SK-N-SH treated with all-trans-retinoic acid at 6 μM for 48 hours (cell line): ENCODE data around the gene CPNE5.
"Not testable (repeated sequence)": the region's sequence is repeated elsewhere in the genome, so short reads cannot be mapped to it uniquely, and the experiment has no call there.

Experiments
- ATAC-seq: fragments of 200-7000 bp; cut with Tn5 transposase; 3 replicates; pipeline ENCODE4 v1.9.1; 2020; ENCODE audit warnings: mild to moderate bottlenecking, moderate library complexity
- ARNTL ChIP-seq: fragments of 450-650 bp; formaldehyde crosslinking; IDR thresholded peaks from 2 replicates; pipeline ENCODE4 v1.5.0; 2020; ENCODE audit warnings: low read depth, mild to moderate bottlenecking, moderate library complexity, borderline replicate concordance
- BACH2 ChIP-seq: fragments of 250-450 bp; sonication (Bioruptor Pico); IDR thresholded peaks from 2 replicates; pipeline ENCODE4 v1.9.0; 2021; ENCODE audit warnings: mild to moderate bottlenecking, borderline replicate concordance
- CSDC2 ChIP-seq: fragments of 250-450 bp; sonication (Bioruptor Pico); IDR thresholded peaks from 2 replicates; pipeline ENCODE4 v1.5.0; 2020; ENCODE audit warnings: mild to moderate bottlenecking, moderate library complexity
- ESRRG ChIP-seq: fragments of 250-450 bp; sonication (Bioruptor Pico); IDR thresholded peaks from 2 replicates; pipeline ENCODE4 v1.6.1; 2021; ENCODE audit warnings: mild to moderate bottlenecking
- ISL1 ChIP-seq: fragments of 250-450 bp; sonication (Bioruptor Pico); IDR thresholded peaks from 2 replicates; pipeline ENCODE4 v2.1.2; 2022; ENCODE audit warnings: mild to moderate bottlenecking, moderate library complexity
- OSR1 ChIP-seq: fragments of 250-450 bp; sonication (Bioruptor Pico); IDR thresholded peaks from 2 replicates; pipeline ENCODE4 v1.8.0; 2022; ENCODE audit warnings: moderate library complexity, mild to moderate bottlenecking, inconsistent platforms
- PATZ1 ChIP-seq: fragments of 250-450 bp; sonication (Bioruptor Pico); IDR thresholded peaks from 2 replicates; pipeline ENCODE4 v1.8.0; 2020; ENCODE audit warnings: mild to moderate bottlenecking, moderate library complexity, borderline replicate concordance
- PPARA ChIP-seq: fragments of 250-450 bp; sonication (Bioruptor Pico); IDR thresholded peaks from 2 replicates; pipeline ENCODE4 v1.5.0; 2020; ENCODE audit warnings: mild to moderate bottlenecking, borderline replicate concordance
- RARB ChIP-seq: fragments of 250-450 bp; sonication (Bioruptor Pico); IDR thresholded peaks from 2 replicates; pipeline ENCODE4 v1.8.0; 2021; ENCODE audit warnings: mild to moderate bottlenecking, moderate library complexity
- TCF4 ChIP-seq: fragments of 250-450 bp; sonication (Bioruptor Pico); IDR thresholded peaks from 2 replicates; pipeline ENCODE4 v1.8.0; 2021; ENCODE audit warnings: mild to moderate bottlenecking, moderate library complexity, borderline replicate concordance
- TOX ChIP-seq: fragments of 250-450 bp; sonication (Bioruptor Pico); IDR thresholded peaks from 2 replicates; pipeline ENCODE4 v1.8.0; 2021; ENCODE audit warnings: mild to moderate bottlenecking, moderate library complexity, borderline replicate concordance
- TSHZ2 ChIP-seq: fragments of 250-450 bp; sonication (Bioruptor Pico); IDR thresholded peaks from 2 replicates; pipeline ENCODE4 v1.5.0; 2020; ENCODE audit warnings: mild to moderate bottlenecking, moderate library complexity
- ZC3H10 ChIP-seq: fragments of 250-450 bp; sonication (Bioruptor Pico); IDR thresholded peaks from 2 replicates; pipeline ENCODE4 v1.5.1; 2021; ENCODE audit warnings: mild to moderate bottlenecking, moderate library complexity
- ZFP3 ChIP-seq: fragments of 250-450 bp; sonication (Bioruptor Pico); IDR thresholded peaks from 2 replicates; pipeline ENCODE4 v1.5.0; 2020; ENCODE audit warnings: mild to moderate bottlenecking, moderate library complexity
- ZFP30 ChIP-seq: fragments of 450-650 bp; formaldehyde crosslinking; IDR thresholded peaks from 2 replicates; pipeline ENCODE4 v1.5.0; 2022; ENCODE audit warnings: mild to moderate bottlenecking, moderate library complexity
- ZNF565 ChIP-seq: fragments of 450-650 bp; formaldehyde crosslinking; conservative IDR thresholded peaks from 2 replicates; pipeline ENCODE4 v1.5.0; 2020; ENCODE audit warnings: low read depth, mild to moderate bottlenecking, moderate library complexity
- ZNF70 ChIP-seq: fragments of 450-650 bp; formaldehyde crosslinking; IDR thresholded peaks from 2 replicates; pipeline ENCODE4 v1.5.0; 2020; ENCODE audit warnings: mild to moderate bottlenecking, moderate library complexity
- ZNF8 ChIP-seq: fragments of 450-650 bp; formaldehyde crosslinking; IDR thresholded peaks from 2 replicates; pipeline ENCODE4 v1.5.0; 2020; ENCODE audit warnings: mild to moderate bottlenecking, moderate library complexity
- TF ChIP-seq, protein P1 (sequence below): fragments of 250-450 bp; sonication (Bioruptor Pico); IDR thresholded peaks from 2 replicates; pipeline ENCODE4 v1.5.1; 2021; ENCODE audit warnings: mild to moderate bottlenecking, moderate library complexity
- TF ChIP-seq, protein P2 (sequence below): fragments of 250-450 bp; sonication (Bioruptor Pico); IDR thresholded peaks from 2 replicates; pipeline ENCODE4 v1.5.1; 2020; ENCODE audit warnings: low read depth, mild to moderate bottlenecking, moderate library complexity

The CPNE5 gene

GRCh38 chr6:36706339-36706738 lies 132.9 kb downstream of the CPNE5 start:
- ATAC-seq = no peak
- TF ChIP-seq, protein P1, sequence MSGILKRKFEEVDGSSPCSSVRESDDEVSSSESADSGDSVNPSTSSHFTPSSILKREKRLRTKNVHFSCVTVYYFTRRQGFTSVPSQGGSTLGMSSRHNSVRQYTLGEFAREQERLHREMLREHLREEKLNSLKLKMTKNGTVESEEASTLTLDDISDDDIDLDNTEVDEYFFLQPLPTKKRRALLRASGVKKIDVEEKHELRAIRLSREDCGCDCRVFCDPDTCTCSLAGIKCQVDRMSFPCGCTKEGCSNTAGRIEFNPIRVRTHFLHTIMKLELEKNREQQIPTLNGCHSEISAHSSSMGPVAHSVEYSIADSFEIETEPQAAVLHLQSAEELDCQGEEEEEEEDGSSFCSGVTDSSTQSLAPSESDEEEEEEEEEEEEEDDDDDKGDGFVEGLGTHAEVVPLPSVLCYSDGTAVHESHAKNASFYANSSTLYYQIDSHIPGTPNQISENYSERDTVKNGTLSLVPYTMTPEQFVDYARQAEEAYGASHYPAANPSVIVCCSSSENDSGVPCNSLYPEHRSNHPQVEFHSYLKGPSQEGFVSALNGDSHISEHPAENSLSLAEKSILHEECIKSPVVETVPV (CRISPR knock-in tag) = no peak
- no peak for TF ChIP-seq ZFP3 (CRISPR knock-in tag)
- TF ChIP-seq RARB (CRISPR knock-in tag) = no peak
- no peak for TF ChIP-seq OSR1 (CRISPR knock-in tag)
- TF ChIP-seq ZC3H10 (CRISPR knock-in tag) = no peak
- TF ChIP-seq ZNF8 (CRISPR knock-in tag) = no peak
- TF ChIP-seq ISL1 (CRISPR knock-in tag) = no peak
- TF ChIP-seq ZFP30 (CRISPR knock-in tag) = no peak
- no peak for TF ChIP-seq CSDC2 (CRISPR knock-in tag)
- TF ChIP-seq PATZ1 (CRISPR knock-in tag) = no peak
- TF ChIP-seq PPARA (CRISPR knock-in tag) = no peak
- TF ChIP-seq, all 23 proteins: peak for 0

DNA sequence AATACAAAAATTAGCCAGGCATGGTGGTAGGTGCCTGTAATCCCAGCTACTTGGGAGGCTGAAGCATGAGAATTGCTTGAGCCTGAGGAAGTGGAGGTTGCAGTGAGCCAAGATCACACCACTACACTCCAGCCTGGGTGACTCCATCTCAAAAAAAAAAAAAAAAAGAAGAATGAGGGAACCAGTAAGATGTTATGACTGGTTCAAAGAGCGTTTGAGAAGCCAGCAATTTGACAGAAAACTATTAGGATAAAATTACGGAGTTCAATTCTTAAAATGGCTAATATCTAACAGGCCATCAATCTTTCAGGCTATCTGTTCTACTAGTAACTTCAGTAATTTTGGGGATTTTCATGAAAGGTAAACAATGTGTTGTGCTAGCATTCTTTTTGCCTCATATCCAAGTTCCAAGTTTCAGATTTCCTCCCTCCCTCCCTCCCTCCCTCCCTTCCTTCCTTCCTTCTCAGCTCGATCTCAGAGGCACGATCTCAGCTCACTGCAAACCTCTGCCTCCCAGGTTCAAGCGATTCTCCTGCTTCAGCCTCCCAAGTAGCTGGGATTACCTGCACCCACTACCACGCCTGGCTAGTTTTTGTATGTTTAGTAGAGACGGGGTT lies 134.2 kb downstream of the CPNE5 start:
- not testable (repeated sequence) for ATAC-seq

- no peak for ATAC-seq
- no peak for TF ChIP-seq TOX (CRISPR knock-in tag)
- no peak for TF ChIP-seq ZNF70
- TF ChIP-seq, protein P1 (CRISPR knock-in tag) = no peak
- TF ChIP-seq, protein P2, sequence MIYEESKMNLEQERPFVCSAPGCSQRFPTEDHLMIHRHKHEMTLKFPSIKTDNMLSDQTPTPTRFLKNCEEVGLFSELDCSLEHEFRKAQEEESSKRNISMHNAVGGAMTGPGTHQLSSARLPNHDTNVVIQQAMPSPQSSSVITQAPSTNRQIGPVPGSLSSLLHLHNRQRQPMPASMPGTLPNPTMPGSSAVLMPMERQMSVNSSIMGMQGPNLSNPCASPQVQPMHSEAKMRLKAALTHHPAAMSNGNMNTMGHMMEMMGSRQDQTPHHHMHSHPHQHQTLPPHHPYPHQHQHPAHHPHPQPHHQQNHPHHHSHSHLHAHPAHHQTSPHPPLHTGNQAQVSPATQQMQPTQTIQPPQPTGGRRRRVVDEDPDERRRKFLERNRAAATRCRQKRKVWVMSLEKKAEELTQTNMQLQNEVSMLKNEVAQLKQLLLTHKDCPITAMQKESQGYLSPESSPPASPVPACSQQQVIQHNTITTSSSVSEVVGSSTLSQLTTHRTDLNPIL = no peak
- TF ChIP-seq ZNF565 (CRISPR knock-in tag) = no peak
- no peak for TF ChIP-seq RARB (CRISPR knock-in tag)
- TF ChIP-seq ISL1 (CRISPR knock-in tag) = no peak
- no peak for TF ChIP-seq ESRRG
- TF ChIP-seq TCF4 (CRISPR knock-in tag) = no peak
- no peak for TF ChIP-seq BACH2 (CRISPR knock-in tag)
- no peak for TF ChIP-seq ARNTL (CRISPR knock-in tag)
- TF ChIP-seq TSHZ2 (CRISPR knock-in tag) = no peak
- TF ChIP-seq PATZ1 (CRISPR knock-in tag) = no peak
These were observed 135.3 kb downstream of the CPNE5 start for GRCh38 chr6:36703982-36704381.
